HT1080 (cell line): ENCODE results near the gene NDFIP2. TPM values are rescaled to one million over a fixed set of nuclear protein-coding genes. Genes with fewer than 3 reads are reported as not detected.

Experiments
- DNase-seq: peaks from one replicate; pipeline ENCODE4 v3.0.0-alpha.2; 2015; ENCODE audit warnings: low read depth
- total RNA-seq: library from RNA; depleted of rRNA; stranded (reverse); fragments of >200 nt; shearing (Covaris generic); gene quantifications from 2 replicates; pipeline ENCODE4 v1.2.3, GENCODE V29; 2014

The NDFIP2 gene
- total RNA-seq, 1 experiment from 2014 or later: 43.4 TPM

DNA sequence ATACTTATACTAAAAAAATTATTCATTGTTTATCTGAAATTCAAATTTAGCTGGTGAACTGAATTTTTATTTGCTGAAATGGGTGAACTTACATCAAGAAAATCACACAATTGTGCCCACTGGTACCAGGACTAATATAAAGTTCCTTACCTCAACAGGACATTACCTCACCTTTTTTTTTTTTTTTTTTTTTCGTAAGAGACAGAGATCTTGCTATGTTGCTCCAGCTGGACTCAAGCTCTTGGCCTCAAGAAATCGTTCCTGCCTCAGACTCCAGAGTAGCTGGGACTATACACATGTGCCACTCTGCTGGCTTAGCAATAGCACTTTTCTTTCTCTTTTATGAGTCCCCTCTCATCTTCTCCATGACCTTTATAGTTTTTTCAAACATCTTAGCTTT lies 22.5 kb upstream of the NDFIP2 start:
- no peak for DNase-seq

DNA sequence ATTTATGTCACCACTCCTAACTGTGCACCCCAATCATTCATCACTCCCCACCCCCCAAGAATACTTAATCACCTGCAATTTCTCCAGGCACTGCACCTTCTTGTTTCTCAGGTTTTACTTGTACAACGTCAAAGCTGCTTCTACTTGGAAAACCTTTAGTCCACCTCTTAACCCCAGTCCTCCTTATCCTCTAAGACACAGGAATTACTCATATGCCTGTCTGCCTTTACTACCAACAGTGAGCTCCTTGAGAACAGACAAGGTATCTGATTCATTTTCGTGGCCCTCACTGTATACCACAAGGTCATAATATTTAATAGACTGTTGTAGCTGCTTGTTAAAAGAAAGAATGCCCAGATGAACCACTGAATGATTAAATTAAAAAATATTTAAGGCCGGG lies 21.0 kb upstream of the NDFIP2 start:
- DNase-seq: no peak

DNA sequence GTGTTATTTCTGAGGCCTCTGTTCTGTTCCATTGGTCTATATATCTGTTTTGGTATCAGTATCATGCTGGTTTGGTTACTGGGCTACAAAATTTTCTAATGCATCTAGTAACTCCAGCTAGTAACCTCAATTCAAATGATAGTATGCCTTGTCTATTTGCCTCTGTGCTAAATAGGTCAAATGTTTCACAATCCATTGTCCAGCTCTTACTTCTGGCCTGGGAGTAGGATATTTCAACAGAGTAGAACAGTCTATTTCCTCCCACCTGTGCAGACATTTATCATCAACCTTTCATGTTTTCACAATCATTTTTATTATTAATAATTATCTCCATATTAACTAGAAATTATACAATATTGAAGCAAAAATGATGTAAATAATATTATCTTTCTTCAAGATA lies 18.1 kb upstream of the NDFIP2 start:
- no peak for DNase-seq

DNA sequence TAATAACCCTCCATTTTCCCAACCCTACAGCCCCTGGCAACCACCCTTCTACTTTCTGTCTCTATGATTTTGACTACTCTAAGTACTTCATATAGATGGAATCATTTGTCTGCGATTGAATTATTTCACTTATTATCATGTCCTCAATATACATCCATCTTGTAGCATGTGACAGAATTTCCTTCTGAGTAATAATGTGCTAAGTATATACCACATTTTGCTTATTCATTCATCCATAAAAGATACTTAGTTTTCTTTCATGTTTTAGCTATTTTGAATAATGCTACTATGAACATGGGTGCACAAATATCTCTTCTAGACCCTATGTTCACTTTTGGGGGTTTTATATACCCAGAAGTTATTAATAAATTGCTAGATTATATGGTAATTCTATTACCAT lies 17.4 kb upstream of the NDFIP2 start:
- DNase-seq: no peak

DNA sequence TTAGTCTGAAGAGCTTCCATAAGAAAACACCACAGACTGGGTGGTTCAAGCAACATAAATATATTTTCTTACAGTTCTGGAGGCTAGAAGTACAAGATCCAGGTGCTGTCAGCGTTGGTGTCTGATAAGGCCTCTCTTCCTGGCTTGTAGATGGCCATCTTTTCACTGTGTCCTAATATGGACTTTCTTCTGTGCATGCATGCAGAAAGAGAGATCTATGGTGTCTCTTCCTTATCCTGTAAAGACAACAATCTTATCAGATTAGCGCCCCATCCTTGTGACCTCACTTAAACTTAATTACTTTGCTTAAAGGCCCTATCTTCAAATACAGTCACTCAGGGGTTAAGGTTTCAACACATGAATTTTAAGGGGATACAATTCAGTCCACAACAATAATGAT lies 14.1 kb upstream of the NDFIP2 start:
- DNase-seq: no peak

DNA sequence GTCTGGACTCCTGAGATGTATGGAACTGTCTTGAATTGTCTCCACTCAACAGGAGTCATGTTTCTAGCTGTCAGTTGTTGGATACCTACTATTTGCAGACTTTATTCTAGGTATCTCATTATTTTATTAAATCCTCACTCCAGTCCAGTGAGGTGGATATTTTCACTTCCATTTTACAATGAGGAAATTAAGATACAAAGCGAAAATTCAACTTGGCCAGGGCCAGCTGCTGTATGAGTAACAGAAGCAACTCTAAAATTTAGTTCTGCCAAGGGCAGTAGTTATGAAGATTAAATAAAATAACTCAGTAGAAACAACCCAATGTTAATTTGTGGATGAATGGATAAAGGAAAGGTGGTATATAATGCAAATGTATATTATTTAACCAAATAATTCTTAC lies 12.6 kb upstream of the NDFIP2 start:
- no peak for DNase-seq

DNA sequence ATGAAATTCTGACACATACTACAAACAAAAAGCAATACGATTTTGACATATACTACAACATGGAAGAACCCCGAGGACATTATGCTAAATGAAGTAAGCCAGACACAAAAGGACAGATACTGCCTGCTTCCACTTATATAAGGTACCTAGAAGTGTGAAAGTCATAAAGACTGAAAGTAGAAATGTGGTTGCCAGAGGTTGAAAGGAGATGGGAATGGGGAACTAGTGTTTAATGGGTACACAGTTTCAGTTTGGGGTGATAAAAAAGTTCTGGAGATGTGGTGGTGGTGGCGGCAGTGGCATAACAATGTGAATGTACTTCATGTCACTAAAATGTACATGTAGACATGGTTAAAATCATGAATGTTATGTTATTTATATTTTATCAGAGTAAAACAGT lies 12.1 kb upstream of the NDFIP2 start:
- DNase-seq: no peak

DNA sequence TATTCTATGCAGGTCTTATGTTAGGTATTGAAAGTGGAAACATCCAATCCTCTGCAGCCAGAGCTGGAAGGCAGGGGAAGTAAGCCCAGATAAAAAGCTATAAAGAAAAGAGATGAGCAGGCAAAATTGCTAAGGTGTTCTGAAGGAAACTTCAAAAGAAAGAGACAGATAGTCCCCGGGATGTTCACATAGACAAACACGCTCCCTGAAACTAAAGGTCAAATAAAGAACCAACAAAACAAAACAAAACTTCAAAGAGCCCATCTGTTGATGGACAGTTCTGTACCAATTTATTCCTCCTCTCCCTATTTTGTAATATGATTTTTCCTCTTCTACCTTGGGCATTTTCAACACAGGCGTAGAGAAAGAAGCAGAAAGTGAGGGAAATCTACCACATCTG lies 11.3 kb upstream of the NDFIP2 start:
- no peak for DNase-seq

DNA sequence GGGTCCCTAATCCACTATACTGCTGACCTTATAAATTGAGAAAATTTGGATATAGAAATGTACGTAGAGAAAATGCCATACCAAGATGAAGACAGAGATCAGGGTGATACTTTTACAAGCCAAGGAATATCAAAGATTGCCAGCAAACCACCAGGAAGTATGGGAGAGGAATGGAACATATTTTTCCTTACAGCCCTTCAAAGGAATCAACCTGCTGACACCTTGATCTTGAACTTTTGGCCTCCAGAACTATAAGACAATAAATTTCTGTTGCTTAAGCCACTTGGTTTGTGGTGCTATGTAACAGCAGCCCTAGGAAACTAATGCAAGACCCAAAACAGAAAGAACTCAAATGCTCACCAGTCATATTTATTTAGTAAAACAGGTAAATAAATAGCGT lies 10.3 kb upstream of the NDFIP2 start:
- DNase-seq: no peak

DNA sequence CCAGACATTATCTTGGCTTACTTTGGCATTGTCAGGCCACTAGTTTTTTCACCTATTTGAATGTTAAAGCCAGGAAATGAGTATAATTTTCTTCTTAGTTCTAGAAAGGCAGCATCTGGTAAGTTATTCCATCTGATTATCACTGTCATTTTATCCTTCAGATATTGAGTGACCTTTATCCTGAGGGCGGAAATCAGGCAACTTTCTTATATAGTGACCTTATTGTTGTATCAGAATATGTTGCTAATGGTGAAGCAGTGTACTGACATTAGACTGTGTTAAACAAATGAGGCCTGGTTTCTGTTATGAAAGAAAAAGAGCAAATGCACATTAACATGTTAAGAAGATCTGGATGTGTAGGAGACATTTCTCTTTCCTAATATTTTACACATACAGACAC lies 5.4 kb upstream of the NDFIP2 start:
- no peak for DNase-seq

DNA sequence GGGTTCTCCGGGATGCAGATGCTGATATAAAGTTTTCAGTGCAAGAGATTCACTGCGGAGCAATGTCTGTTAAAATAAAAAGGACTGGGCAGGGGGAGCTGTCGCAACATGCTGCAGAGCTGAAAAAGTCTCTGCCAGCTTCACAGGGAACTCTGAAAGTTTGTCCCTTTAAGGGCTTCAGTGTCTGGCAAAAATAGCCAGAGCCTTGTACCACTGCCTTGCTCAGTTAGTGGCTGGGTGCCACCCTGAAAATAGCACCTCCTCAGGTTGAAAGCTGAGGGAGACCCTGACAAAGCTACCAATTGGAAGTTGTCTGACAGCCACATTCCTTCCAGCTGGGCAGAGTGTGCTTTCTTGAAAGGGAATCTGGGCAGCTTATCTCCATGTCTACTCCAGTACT lies 3.0 kb upstream of the NDFIP2 start:
- no peak for DNase-seq

DNA sequence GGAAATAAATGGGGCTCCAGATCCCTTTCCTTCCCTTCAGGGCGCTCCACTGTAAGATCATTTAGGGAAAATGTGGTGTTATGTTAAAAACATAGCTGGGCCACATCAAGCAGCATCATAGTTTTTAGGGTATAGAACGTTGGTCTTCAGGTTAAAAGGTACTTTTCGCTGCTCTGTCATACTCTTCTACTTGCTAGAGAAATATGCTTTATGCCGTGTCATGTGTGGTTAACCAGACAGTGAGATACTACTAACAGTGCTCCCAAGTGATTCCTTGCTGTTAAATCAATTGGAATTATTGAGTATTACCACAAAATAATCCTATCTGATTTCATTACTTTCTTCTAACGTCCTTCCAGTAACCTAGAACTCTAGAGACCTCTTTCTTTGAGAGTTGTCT lies 1.1 kb upstream of the NDFIP2 start:
- no peak for DNase-seq

DNA sequence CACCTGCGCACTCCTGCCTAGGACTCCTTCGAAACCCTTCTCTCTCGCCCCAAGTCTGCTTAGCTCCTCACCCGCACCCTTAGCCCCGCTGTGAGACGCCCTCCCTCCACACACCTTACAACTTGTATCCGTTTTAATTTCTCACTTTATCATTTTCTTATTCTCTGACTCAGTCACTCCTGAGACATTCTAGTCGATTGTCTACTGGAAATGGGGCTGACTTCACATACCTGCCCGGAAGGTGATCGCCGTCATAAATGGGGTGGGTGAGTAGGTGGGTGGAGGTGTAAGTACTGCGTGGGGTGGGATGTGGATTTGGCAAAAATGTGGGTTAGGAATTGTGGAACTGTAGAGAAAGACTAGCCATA lies 714 bp downstream of the NDFIP2 start:
- DNase-seq: no peak

DNA sequence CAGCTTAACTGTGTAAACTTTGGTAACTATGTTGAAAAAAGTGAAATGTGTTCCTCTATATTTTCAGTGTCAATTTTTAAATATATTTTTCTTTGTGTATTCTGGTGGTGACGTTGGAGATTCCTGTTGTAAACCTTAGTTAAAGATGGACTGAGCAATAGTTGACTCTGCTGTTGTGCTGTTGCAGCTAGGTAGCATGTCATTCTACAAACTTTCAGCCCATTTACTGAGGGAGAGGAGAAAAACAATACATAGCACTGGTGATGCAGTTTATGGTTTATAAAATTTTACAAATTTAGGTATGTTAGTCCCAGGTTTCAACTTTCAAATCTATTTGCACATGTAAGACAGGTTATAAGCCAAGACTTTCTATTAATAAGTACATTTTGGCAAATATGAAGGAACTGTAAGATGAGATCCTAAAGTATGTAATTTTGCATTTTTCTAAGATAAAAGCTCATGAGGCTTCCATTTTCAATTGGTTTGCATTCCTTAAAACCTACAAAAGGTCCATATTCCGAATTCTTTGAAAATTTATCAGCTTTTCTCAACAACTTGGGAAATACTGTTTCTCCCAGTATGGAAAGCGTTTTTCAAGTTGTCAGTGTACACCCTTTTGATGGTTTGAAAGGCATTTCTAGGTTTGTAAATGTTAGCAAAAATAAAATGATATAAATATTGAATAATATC lies 1.5 kb downstream of the NDFIP2 start:
- no peak for DNase-seq

DNA sequence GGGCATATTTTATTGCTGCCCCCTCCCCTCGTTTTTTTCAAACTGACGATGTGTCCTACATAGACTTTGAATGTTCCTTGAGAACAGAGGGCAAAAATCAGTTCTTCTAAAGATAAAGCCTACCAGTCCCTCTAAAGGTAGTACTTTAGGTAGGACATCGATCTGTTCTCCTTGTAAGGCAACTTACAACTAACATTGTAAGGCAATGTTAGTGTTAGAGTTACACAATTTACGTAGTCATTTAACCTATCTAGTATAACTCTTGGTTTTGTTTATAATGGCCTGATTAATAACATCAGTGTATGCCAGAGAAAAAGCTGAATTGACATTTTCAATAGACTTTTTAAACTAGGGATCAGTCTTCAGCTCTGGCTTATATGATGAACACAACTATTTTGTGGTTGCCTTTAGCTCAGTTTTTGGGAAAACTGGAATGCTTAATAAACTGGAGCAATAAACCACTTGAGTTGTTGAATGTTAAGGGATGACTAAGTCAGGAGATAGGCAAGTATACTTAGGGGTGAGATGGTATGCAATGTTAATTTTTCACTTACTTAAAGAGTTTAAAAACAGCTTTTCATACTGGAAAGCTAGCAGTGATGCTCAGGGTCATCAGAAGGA lies 2.2 kb downstream of the NDFIP2 start:
- no peak for DNase-seq

DNA sequence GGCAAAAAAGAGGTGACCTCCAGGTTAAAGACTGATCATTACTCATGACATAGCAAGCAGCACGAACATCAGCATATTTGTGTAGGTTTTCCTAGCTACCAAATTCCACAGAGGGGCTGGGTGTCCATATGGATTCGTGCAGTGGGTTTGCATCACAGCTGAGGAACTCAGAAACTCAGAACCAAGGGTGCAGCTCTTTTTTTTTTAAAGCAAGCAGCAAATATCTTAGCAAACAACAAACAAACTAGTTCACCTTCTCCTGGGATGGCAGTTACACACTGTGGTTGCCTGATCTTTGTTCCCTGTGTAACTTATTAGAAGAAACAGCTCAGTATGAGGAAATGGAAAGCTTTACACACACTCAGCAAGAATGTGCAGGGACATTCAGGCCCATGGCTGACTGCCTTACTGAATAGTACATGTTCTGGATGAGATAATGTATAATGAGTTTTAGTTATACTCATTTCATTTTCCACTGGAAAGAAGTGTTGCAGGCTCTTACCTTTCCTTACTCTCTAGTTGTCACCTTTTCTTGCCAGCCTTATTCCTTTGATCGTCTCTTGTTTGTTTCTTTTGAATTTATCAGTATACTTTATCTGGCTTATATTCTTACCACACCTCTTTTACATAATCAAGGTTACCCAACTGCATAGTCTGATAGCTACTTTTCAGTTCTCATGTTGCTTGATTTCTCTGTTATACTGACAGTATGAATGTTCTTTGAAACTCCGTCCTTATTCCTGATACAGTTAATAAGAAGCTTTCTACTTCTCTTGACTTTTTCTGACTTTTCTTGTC lies 4.3 kb downstream of the NDFIP2 start:
- DNase-seq: peak; percentile 52

DNA sequence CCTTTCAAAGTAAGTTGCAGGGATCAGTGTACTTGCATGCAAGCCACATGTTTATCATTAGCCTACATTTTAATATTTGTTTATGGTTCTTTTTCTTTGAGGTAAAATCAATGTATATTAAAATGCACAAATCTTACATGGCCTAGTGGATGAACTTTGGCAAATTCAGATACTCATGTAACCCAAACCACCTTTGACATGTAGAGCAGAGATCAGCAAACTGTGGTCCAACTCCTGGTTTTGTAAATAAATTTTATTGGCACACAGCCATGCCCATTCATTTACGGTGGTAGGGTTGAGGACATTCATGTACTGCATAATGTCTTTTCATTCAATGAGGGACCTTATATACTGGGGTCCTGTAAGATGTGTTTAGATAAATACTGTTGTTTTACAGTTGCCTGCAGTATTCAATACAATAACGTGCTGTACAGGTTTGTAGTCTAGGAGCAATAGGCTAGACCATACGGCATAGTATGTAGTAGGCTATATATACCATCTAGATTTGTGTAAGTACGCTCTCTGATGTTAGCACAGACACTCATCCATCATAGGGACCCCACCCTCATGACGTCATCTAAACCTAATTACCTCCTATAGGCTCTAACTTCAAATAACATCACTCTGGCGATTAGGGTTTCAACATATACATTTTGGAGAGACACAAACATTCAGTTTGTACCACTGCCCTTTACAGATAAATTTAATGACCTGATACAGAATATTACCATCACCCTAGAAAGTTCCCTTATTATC lies 5.7 kb downstream of the NDFIP2 start:
- no peak for DNase-seq

DNA sequence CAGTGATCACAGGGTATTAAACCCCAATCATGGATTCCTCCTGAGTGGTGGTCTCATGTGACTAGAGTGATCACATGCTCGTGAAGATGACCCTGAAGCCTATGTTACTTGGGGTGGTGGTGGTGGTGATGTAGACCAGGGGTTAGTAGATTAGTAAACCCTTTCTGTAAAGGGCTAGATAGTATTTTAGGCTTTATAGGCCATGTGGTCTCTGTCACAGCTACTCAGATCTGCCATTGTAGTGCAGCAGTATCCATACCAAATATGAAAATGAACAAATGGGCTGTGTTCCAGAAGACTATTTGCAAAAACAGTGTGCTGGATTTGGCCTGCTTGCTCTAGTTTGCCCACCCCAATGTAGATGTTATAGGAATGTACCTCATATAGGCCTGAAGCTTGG lies 9.4 kb downstream of the NDFIP2 start:
- no peak for DNase-seq

DNA sequence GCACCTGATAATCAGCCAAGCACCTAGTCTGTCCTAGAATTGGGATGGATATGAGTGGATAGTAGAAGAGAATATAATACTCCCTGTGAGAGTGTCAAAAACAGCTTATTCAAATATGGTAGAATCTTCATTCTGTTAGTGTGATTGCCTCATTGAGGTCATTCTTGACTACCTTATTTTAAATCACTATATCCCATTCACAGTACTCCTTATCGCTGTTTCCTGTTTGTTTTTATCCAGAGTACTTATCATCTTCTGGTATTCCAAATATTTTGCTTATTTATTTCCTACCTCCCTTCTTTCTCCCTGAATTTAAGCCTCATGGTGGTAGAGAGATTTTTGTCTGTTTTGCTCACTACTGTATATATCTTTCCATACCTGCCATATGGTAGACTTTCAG lies 9.9 kb downstream of the NDFIP2 start:
- no peak for DNase-seq

DNA sequence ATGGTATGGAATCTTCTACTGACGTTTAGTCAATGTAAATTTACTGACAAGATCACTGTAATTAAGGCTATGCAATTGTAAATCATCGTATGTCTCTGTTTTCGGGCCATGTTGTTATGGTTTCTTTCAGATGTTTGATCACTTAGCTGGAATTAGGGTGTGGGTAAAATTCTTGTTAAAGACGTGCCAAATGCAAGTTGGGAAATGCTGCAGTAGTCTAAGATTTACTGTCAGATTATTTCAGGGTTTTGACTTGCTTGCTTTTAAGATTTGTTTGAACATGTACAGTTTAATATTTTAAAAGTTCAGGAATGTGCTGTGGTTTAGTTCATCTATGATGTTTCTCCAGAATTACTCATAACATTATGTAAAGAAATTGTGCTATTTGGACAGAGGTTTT lies 10.8 kb downstream of the NDFIP2 start:
- no peak for DNase-seq

DNA sequence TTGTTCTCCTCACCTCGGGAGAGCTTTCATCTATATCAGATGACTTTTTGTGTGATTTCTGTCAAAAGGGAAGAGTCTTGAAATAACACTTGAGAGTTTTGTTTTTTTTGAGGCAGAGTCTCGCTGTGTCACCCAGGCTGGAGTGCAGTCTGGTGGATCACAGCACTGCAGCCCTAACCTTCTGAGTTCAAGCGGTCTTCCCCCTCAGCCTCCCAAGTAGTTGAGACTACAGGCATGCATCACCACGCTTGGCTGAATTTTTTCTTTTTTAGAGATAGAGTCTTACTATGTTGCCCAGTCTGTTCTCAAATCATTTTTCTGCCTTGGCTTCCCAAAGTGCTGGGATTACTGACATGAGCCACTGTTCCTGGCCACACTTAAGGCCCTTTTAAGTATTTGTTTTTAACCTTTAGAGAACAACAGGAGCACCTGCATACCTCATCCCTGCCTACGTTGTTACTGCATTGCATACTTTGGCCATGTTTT lies 11.4 kb downstream of the NDFIP2 start:
- DNase-seq: no peak
